ENCODE data around the gene GRM8.

GRM8 gene

GRCh38 chr7:127252778-127253280 lies at the start of gene GRM8:
Gene GRM8, minus strand, starts transcription at chr7:127252941.
- DNase-seq = peak; percentile 36

DNA sequence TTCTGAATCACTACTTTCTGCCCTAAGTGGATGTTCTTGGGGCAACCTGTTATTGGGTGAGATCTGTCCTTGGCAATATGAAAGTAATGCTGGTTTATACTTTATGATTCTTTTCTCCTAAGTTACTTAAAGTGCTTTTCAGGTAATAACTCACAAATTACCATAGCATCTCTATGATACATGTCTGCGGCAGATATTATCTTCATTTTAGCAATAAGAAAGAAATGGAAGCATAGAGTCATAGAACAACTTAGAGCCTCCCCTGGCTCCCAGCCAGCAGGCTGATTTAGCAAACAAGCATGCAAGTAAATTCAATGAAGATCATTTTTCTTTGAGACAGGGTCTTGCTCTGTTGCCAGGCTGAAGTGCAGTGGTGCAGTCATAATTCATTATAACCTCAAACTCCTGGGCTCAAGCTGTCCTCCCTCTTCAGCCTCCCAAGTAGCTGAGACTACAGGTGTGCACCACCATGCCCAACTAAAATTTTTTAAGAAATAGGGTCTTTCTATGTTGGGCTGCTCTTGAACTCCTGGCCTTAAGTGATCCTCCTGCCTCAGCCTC lies 38.1 kb upstream of the GRM8 start:
- DNase-seq = no peak

DNA sequence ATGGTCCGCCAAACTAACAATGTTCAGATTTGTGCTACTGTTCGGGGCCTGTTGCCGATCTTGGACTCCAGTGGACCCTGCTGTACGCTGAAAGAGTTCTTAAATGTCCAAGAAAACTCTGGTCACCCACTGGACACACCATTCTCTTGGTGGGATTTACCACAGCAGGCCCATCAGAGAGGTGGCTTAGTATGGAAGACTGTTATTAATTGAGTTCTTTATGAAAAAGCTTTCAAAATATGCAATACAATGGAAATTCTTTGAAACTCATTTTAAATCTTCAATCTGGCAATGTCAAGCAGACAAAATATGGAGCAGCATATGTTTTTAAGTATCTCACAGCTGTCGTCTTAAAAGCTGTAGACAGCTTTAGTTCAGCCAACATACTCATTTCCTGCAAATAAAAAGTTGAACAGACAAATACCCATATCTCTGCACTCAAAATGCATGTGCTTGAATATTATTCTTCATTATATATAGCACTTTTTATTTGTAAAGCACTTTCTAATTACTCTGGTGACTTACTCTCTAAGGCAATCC lies 37.4 kb upstream of the GRM8 start:
- no peak for DNase-seq

- no peak for DNase-seq
These were observed 34.4 kb upstream of the GRM8 start for GRCh38 chr7:127287133-127287532.

DNA sequence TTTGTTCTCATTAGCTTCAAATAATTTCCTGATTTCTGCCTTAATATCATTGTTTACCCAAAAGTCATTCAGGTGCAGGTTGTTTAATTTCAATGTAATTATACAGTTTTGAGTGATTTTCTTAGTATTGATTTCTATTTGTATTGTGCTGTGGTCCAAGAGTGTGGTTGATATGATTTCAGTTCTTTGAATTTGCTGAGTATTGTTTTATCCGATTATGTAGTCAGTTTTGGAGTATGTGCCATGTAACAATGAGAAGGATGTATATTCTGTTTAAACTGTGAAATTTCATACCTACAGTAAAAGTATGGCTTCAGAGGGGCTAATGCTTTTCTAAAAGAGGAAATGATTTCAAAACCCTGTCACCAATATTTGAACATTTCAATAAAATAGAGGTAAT lies 17.4 kb upstream of the GRM8 start:
- no peak for DNase-seq

GRCh38 chr7:127266047-127266446 lies 13.3 kb upstream of the GRM8 start:
- DNase-seq = no peak

DNA sequence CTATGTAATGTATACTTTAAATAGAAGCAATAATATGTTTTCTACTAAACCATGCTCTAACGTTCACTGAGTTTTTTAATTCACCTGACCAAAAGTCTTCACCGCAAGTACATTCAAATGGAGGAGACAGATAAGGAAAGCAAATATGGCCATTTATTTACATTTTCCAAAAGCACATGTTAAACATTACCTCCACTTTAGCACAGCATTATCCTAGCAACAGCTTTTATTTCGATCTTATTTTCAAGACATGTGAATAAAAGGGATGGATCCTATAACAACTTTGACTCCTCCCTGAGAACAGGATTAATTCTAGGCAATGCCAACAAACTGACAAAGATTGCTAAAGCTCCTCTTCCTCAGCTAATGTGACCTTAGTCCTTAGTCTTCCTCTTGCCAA lies 11.5 kb upstream of the GRM8 start:
- no peak for DNase-seq

DNA sequence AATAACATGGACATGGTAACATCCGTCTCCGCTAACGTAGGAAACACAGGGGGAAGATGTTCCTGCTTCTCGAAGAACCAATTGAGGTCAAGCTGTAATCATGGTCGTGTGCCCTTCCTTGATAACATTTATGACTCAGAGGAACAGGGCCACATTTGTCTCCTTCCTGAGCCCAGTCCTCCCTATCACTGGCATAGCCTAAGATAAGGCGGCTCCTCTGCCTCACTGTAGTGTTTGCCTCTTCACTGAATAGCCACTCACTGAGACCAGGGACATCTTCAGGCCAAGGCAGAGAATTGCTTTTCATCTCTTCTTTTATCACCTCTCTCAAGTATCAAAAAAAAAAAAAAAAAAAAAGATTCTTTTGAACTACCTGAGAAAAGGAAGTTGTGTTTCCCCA lies 5.4 kb upstream of the GRM8 start:
- DNase-seq = no peak

GRCh38 chr7:127257086-127257485 lies 4.3 kb upstream of the GRM8 start:
- no peak for DNase-seq

DNA sequence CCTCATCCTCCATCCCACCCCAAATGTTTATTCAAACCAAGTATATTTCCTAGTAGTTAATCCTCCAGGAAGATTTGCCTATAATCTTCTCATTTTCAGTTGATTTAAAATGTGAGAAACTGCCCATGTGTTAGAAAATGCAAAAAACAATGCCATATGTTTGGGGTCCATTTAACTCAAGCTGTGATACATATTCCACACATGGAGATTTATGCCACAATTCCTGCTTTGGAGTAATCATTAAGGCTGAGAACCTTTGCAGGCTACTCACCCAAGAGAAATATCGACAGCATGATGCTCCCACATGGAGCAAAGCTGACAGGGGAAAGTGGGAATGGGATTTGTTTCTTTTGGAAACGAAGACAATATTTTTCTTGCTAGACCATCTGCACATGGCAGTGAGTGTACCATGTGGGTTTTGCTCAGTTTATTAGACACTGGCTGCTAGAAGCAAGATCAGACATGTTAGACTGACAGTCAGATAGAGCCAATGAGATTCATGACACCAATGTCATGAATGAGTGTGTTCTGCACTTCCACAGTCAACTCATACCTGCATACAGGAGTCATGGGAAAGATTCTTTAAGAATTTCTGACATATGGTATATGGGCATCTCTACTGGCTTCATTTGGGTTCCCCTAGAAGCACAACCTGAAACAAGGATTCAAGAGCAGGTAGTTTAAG lies 3.4 kb upstream of the GRM8 start:
- no peak for DNase-seq

- no peak for DNase-seq
These were observed 1.5 kb upstream of the GRM8 start for GRCh38 chr7:127254163-127254684.

DNA sequence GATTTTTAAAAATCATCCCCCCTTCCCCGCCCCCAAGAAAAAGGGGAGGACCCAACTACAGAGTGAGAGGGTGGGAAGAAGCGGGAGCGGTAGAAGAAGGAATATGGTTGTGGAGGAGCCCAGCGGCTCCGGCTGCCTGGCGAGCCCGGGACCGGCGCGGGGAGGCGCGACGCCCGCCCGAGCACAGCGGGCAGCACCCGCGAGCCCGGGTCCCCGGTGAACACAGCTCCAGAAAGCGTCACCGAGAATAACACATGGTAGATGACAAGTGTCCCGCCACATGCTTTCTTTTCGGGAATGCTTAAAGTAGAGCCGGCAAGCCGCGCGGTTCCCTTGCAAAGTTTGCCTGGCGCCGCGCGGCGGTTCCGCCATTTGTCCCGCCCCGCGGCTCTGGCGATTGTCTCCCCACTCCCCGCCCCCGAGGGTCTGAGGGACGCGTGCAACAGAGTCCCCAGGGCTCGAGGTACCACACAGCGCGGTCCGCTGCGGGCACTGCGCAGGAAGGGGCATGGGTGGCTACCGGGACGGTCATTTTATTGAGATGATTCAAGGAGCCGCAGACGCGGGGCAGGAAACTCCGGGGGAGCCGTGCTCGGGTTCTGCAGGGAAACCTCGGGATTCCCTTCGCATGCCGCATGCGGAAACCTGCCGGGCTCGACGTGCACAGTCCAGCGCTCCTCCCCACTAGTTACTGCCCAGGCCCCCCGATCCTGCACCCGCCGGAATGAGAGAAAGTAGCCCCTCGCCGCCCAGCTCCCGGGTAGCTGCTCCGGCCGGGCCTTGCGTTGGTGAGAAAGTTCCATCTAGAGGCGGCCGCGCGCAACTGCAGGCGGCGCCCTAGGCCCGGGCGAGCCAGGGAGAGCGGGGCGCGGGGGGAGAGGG lies 781 bp upstream of the GRM8 start:
- peak; percentile 70 for DNase-seq

GRCh38 chr7:127252377-127252713 lies 396 bp downstream of the GRM8 start:
- no peak for DNase-seq

DNA sequence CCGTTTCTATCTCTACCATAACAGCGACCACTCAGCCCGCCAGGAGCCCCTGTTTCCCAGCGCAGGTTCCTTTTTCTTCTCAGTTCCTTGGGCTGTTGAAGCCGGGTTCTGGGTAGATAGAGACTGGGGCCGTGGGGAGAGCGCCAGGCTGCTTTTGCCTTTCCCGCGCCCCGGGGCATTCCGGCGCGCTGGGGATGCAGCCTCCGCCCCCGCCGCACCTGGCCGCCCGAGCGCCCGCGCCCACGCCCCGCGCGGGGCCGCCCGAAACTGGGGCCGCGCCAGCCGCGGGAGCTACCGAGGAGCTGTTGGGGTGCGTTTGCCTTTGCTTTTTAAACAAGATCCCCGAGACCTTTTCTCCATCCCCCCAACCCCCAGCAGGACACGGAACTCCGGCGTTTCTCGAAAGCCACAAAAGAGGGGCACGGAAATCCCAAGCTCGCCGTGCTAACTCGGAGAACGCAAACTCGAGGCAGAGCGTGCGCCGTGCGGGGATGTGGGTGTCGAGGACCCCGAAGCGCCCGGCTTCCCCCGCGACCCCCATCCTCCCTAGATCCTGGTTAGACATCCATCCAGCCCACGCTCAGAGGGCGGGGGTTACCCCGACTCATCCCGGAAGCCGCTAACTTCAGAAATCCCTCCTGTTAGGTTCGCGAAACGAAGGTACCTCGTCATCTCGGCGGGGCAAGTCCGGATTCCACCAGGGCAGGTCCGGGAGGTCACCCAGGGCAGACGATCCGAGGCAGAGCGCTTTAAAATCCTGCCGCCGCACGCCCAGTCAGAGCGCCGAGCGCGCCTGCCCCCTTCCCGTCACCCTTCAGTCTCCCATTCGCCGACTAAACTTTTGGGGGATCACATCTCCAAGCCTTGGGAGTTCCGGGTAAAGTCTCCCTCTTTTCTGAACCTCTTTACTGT lies 1.0 kb downstream of the GRM8 start:
- DNase-seq = peak; percentile 23

- DNase-seq = no peak
These were observed 1.7 kb downstream of the GRM8 start for GRCh38 chr7:127251036-127251464.

- no peak for DNase-seq
These were observed 2.3 kb downstream of the GRM8 start for GRCh38 chr7:127250312-127251035.

GRCh38 chr7:127245607-127246006 lies 7.1 kb downstream of the GRM8 start:
- no peak for DNase-seq

DNA sequence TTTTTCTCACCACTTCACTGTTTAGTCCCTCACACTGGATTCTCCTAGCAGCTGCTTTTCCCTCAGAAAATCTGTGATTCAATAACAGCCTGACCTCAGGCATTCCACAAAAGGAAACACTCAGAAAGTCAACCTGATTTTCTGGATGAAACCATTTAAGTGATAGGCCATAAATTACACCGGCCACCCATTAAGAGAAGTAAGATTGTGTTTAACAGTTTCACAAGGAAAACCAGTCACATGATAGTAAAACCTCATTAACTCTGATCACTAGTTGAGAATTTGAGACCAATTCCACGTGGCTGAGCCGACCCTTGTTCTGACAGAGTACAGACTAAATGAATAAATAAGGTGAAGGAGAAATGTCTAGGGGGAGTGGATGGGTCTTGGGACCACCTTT lies 7.7 kb downstream of the GRM8 start:
- no peak for DNase-seq

- no peak for DNase-seq
These were observed 12.9 kb downstream of the GRM8 start for GRCh38 chr7:127239814-127240213.

GRCh38 chr7:127233630-127234029 lies 19.1 kb downstream of the GRM8 start:
- DNase-seq = no peak

- DNase-seq = no peak
These were observed 21.3 kb downstream of the GRM8 start for GRCh38 chr7:127231415-127231814.
